Effector CD8-positive, alpha-beta T cell (primary cell): Measurements from ENCODE around the gene RTN4RL1.
A peak's percentile ranks its signal among the peaks of the same experiment; 100 is the strongest.

Experiments
- DNase-seq: peaks from one replicate; lab custom pipeline; 2025; lab: John Stamatoyannopoulos, UW
- total RNA-seq, 4 experiments: gene quantifications; one replicate each; lab custom pipeline; 2026; lab: John Stamatoyannopoulos, UW

RTN4RL1 gene
- total RNA-seq = 0.18 to 2.3 (median 0.66) reads per million in 4 experiments

GRCh38 chr17:2025220-2025621 is at the start of gene RTN4RL1:
Gene RTN4RL1 (minus strand): TSS chr17:2025334. CDS start chr17:2024865, 469 bp downstream.
- DNase-seq = peak; percentile 55

- no peak for DNase-seq
These were observed 49.8 kb upstream of the RTN4RL1 start for GRCh38 chr17:2074919-2075318.

GRCh38 chr17:2071455-2072281 is 46.5 kb upstream of the RTN4RL1 start:
- DNase-seq = no peak

- DNase-seq = no peak
These were observed 45.9 kb upstream of the RTN4RL1 start for GRCh38 chr17:2071024-2071385.

GRCh38 chr17:2070241-2071023 is 45.3 kb upstream of the RTN4RL1 start:
- DNase-seq = no peak

- DNase-seq = no peak
These were observed 43.5 kb upstream of the RTN4RL1 start for GRCh38 chr17:2068519-2069051.

GRCh38 chr17:2068031-2068518 is 42.9 kb upstream of the RTN4RL1 start:
- no peak for DNase-seq

GRCh38 chr17:2067608-2068024 is 42.5 kb upstream of the RTN4RL1 start:
- DNase-seq = no peak

GRCh38 chr17:2067048-2067561 is 42.0 kb upstream of the RTN4RL1 start:
- no peak for DNase-seq

GRCh38 chr17:2065949-2066400 is 40.8 kb upstream of the RTN4RL1 start:
- no peak for DNase-seq

- no peak for DNase-seq
These were observed 40.0 kb upstream of the RTN4RL1 start for GRCh38 chr17:2064980-2065785.

GRCh38 chr17:2064520-2064971 is 39.4 kb upstream of the RTN4RL1 start:
- no peak for DNase-seq

GRCh38 chr17:2064147-2064489 is 39.0 kb upstream of the RTN4RL1 start:
- no peak for DNase-seq

GRCh38 chr17:2063261-2064146 is 38.4 kb upstream of the RTN4RL1 start:
- DNase-seq = no peak

GRCh38 chr17:2062571-2063183 is 37.5 kb upstream of the RTN4RL1 start:
- DNase-seq = no peak

GRCh38 chr17:2061441-2061958 is 36.4 kb upstream of the RTN4RL1 start:
- no peak for DNase-seq

- DNase-seq = no peak
These were observed 35.7 kb upstream of the RTN4RL1 start for GRCh38 chr17:2060681-2061440.

- no peak for DNase-seq
These were observed 35.2 kb upstream of the RTN4RL1 start for GRCh38 chr17:2060385-2060658.
